ENCODE results near the gene PTGER1.

DNA sequence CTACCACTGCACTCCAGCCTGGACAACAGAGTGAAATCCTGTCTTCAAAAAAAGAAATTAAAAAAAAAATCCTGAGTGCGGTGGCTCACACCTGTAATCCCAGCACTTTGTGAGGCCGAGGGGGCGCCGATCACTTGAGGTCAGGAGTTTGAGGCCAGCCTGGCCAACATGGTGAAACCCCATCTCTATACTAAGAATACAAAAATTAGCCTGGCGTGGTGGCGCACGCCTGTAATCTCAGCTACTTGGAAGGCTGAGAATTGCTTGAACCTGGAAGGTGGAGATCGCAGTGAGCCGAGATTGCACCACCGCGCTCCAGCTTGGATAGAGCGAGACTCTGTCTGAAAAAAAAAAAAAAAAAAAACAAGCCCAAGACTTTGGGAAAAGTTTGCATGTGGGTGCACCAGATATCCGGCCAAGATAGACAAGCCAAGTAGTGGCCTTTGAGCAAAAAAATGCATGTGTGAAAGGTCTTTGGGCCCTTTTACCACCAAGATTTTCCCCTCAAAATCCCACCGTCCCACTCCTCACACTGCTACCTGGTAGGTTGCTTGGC is 37.3 kb upstream of the PTGER1 start:
- TF ChIP-seq, protein P1, sequence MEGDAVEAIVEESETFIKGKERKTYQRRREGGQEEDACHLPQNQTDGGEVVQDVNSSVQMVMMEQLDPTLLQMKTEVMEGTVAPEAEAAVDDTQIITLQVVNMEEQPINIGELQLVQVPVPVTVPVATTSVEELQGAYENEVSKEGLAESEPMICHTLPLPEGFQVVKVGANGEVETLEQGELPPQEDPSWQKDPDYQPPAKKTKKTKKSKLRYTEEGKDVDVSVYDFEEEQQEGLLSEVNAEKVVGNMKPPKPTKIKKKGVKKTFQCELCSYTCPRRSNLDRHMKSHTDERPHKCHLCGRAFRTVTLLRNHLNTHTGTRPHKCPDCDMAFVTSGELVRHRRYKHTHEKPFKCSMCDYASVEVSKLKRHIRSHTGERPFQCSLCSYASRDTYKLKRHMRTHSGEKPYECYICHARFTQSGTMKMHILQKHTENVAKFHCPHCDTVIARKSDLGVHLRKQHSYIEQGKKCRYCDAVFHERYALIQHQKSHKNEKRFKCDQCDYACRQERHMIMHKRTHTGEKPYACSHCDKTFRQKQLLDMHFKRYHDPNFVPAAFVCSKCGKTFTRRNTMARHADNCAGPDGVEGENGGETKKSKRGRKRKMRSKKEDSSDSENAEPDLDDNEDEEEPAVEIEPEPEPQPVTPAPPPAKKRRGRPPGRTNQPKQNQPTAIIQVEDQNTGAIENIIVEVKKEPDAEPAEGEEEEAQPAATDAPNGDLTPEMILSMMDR (conservative IDR thresholded peaks at IDR 0.05; ENCODE audit: low read depth, low read length), result no peak
- TF ChIP-seq POLR2A (IDR thresholded peaks at IDR 0.05; ENCODE audit: low read depth, low read length) (no peak), RFX5 (IDR thresholded peaks at IDR 0.05; ENCODE audit: low read depth, low read length) (no peak), RAD21 (IDR thresholded peaks at IDR 0.05; ENCODE audit: low read length) (no peak), SMC3 (IDR thresholded peaks at IDR 0.05; ENCODE audit: low read depth, low read length) (no peak), FOS (IDR thresholded peaks at IDR 0.05; ENCODE audit: low read depth, low read length) (no peak)
